Uterine smooth muscle cell (primary cell): ENCODE results near the gene KLHL5. TPM values are rescaled to one million over a fixed set of nuclear protein-coding genes. Genes with fewer than 3 reads are reported as not detected.

Experiments used
- total RNA-seq: library from RNA; depleted of rRNA; stranded (reverse); fragments of >200 nt; gene quantifications from 2 replicates; pipeline ENCODE4 v1.2.3, GENCODE V29; 2014

Gene KLHL5, protein sequence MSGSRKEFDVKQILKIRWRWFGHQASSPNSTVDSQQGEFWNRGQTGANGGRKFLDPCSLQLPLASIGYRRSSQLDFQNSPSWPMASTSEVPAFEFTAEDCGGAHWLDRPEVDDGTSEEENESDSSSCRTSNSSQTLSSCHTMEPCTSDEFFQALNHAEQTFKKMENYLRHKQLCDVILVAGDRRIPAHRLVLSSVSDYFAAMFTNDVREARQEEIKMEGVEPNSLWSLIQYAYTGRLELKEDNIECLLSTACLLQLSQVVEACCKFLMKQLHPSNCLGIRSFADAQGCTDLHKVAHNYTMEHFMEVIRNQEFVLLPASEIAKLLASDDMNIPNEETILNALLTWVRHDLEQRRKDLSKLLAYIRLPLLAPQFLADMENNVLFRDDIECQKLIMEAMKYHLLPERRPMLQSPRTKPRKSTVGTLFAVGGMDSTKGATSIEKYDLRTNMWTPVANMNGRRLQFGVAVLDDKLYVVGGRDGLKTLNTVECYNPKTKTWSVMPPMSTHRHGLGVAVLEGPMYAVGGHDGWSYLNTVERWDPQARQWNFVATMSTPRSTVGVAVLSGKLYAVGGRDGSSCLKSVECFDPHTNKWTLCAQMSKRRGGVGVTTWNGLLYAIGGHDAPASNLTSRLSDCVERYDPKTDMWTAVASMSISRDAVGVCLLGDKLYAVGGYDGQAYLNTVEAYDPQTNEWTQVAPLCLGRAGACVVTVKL
- total RNA-seq: 138 and 157 TPM in 2 replicates

DNA sequence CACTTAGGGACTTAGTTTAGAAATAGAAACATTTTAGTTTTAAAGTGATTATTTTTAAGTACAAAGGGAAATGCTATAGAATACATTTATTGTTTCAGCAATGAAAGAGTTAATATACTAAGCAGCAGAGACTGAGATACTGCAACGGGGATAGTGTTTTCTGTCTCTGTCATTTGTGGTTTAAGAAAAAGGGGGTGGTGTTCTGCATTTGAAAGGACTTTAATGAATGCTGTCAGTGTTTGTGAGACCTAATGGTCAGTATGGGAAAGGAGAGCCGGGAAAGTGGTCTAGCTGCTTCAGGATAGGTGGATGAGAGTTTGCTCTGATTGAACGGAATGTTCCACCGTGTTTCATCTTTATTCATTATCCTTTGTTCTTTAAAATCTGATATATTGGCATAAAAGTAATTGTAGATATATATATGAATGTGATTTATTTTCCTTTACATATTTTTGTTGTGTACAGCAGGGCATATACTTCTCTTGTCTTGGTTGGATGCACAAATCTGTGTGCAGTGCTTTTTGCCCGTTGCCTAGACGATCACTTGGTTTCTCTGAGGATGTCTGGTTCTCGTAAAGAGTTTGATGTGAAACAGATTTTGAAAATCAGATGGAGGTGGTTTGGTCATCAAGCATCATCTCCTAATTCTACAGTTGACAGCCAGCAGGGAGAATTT, at the start of gene KLHL5:
Gene KLHL5, plus strand, starts transcription at position 139 of the 676 bp plus-strand sequence. Its CDS starts 421 bp downstream, at position 560.

DNA sequence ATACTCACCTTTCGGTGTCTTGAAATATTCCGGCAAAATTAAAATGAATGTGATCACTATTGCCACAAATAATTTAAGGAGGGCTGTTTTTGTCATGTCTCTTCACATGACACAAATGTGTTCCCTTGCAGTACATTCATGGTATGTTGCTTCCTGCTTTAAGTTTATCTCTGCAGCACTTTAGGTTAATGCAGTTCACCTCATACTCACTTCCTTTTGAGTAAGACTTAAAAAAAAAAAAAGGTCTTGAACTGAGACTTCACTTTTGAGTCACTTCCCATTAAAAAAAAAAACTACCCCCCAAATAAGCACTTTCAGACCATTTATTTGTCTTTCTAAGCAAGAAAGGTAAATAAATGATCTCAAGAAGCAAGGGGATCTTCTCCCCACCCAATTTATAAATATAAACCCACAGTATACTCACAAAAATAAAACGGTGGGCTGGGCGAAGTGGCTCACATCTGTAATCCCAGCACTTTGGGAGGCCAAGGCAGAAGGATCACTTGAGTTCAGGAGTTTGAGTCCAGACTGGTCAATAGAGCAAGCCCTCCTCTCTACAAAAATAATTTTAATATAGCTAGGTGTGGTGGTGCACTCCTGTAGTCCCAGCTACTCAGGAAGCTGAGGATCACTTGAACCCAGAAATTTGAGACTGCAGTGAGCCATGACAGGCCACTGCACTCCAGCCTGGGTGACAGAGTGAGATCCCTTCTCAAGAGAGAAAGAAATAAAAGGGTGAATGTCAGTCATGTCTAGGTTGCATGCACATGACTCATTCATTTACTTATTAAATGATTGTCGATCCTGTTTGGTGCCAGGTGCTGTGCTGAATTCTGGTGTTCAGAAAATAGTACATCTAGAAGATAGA, 29.6 kb upstream of the KLHL5 start, which contains the start of gene TMEM156:
Gene TMEM156, minus strand, starts transcription at position 192 of the 868 bp plus-strand sequence. Its CDS starts 96 bp downstream, at position 96.

Other genes starting within 250 kb of the KLHL5 start
- 3.0 and 4.4 TPM in 2 replicates for gene TLR6, start 205.4 kb upstream of the KLHL5 start, total RNA-seq
- 453 and 465 TPM in 2 replicates for gene FAM114A1, start 194.4 kb upstream of the KLHL5 start, total RNA-seq
- 3.5 and 10.8 TPM in 2 replicates for gene TMEM156, start 29.8 kb upstream of the KLHL5 start, total RNA-seq
- gene WDR19, start 120.3 kb downstream of the KLHL5 start, total RNA-seq: 38.0 and 52.4 TPM in 2 replicates